GM18517 (cell line): ENCODE measurements around the gene CELF1.
A peak's percentile ranks its signal among the peaks of the same experiment; 100 is the strongest.
"Not testable (repeated sequence)": the region's sequence is repeated elsewhere in the genome, so short reads cannot be mapped to it uniquely, and the experiment has no call there.

Source experiments
- ATAC-seq: cut with Tn5 transposase; IDR thresholded peaks from one replicate; pipeline ENCODE4 v1.9.1; 2021; ENCODE audit warnings: mild to moderate bottlenecking, moderate library complexity; ENCODE audit not compliant: unreplicated experiment

Gene CELF1

GRCh38 chr11:47541070-47541469 lies 11.9 kb downstream of the CELF1 start:
- ATAC-seq, result no peak

GRCh38 chr11:47539681-47540039 lies 13.3 kb downstream of the CELF1 start:
- no peak for ATAC-seq

GRCh38 chr11:47538741-47539565 lies 14.0 kb downstream of the CELF1 start:
- ATAC-seq, result no peak

GRCh38 chr11:47536915-47537314 lies 16.0 kb downstream of the CELF1 start:
- no peak for ATAC-seq

GRCh38 chr11:47534704-47535251 lies 18.2 kb downstream of the CELF1 start:
- no peak for ATAC-seq

- no peak for ATAC-seq
Measured at GRCh38 chr11:47533690-47534151, 19.2 kb downstream of the CELF1 start.

GRCh38 chr11:47532597-47533213 lies 20.2 kb downstream of the CELF1 start:
- no peak for ATAC-seq

GRCh38 chr11:47531666-47532065 lies 21.3 kb downstream of the CELF1 start:
- ATAC-seq, result no peak

GRCh38 chr11:47530721-47531120 lies 22.2 kb downstream of the CELF1 start:
- ATAC-seq, result not testable (repeated sequence)

- no peak for ATAC-seq
Measured at GRCh38 chr11:47529951-47530350, 23.0 kb downstream of the CELF1 start.

GRCh38 chr11:47527186-47527585 lies 25.7 kb downstream of the CELF1 start:
- ATAC-seq, result no peak

- ATAC-seq, result not testable (repeated sequence)
Measured at GRCh38 chr11:47526032-47526431, 26.9 kb downstream of the CELF1 start.

- no peak for ATAC-seq
Measured at GRCh38 chr11:47524291-47524874, 28.5 kb downstream of the CELF1 start.

GRCh38 chr11:47523490-47524225 lies 29.3 kb downstream of the CELF1 start:
- ATAC-seq, result no peak

- no peak for ATAC-seq
Measured at GRCh38 chr11:47518212-47518964, 34.5 kb downstream of the CELF1 start.

GRCh38 chr11:47516984-47517853 lies 35.7 kb downstream of the CELF1 start:
- no peak for ATAC-seq

- ATAC-seq, result no peak
Measured at GRCh38 chr11:47516155-47516554, 36.8 kb downstream of the CELF1 start.

- peak; percentile 46 for ATAC-seq
Measured at GRCh38 chr11:47514825-47515647, 37.9 kb downstream of the CELF1 start.
